GM12878 (cell line): ENCODE results near the gene ARL17B. TPM values are rescaled to one million over a fixed set of nuclear protein-coding genes. Genes with fewer than 3 reads are reported as not detected.

ENCODE experiments used
- BRCA1 ChIP-seq: IDR thresholded peaks from 2 replicates; pipeline ENCODE4 v1.6.1; 2011; ENCODE audit warnings: low read depth, low read length, improper control_type of control experiment
- CUX1 ChIP-seq: IDR thresholded peaks from 2 replicates; pipeline ENCODE4 v1.6.1; 2012; ENCODE audit warnings: improper control_type of control experiment, low read depth, low read length; ENCODE audit not compliant: insufficient replicate concordance
- MYC ChIP-seq: IDR thresholded peaks from 2 replicates; pipeline ENCODE4 v1.6.1; 2011; ENCODE audit warnings: mild to moderate bottlenecking, low read length, moderate library complexity, inconsistent platforms; ENCODE audit not compliant: insufficient read depth, insufficient replicate concordance, insufficient read length, severe bottlenecking
- NBN ChIP-seq: fragments of 450-650 bp; IDR thresholded peaks from 2 replicates; pipeline ENCODE4 v1.6.1; 2016
- RB1 ChIP-seq: fragments of 450-650 bp; formaldehyde crosslinking; IDR thresholded peaks from 2 replicates; pipeline ENCODE4 v1.6.1; 2017; ENCODE audit warnings: mild to moderate bottlenecking, borderline replicate concordance
- SIX5 ChIP-seq: IDR thresholded peaks from 2 replicates; pipeline ENCODE4 v1.6.1; 2011; ENCODE audit warnings: mild to moderate bottlenecking, low read depth, low read length, moderate library complexity; ENCODE audit not compliant: severe bottlenecking
- SREBF1 ChIP-seq: IDR thresholded peaks from 2 replicates; pipeline ENCODE4 v1.6.1; 2012; ENCODE audit warnings: mild to moderate bottlenecking, low read length
- TBL1XR1 ChIP-seq: IDR thresholded peaks from 2 replicates; pipeline ENCODE4 v1.6.1; 2012; ENCODE audit warnings: low read depth, low read length, improper control_type of control experiment
- ZNF687 ChIP-seq: fragments of 450-650 bp; IDR thresholded peaks from 2 replicates; pipeline ENCODE4 v1.6.1; 2017; ENCODE audit warnings: mild to moderate bottlenecking, moderate library complexity
- polyA plus RNA-seq, 11 experiments: library from polyadenylated mRNA; depleted of rRNA in 4 of 11; unstranded in 6 of 11; stranded (reverse) in 5 of 11; fragments of >200 nt; fragmentation: Nextera tagmentation in 4 of 11; fragmentation: Illumina TruSeq in 1 of 11; extraction: Ambion mirVana in 4 of 11; extraction: Trizol in 1 of 11; gene quantifications; 1 replicate in 1 of 11; 2 replicates in 10 of 11; pipeline versions ENCODE4 v1.2.1 to v1.2.3, GENCODE V29; 2011 to 2016; ENCODE audit warnings: inconsistent platforms in 2 of 11, missing spikeins in 2 of 11, low read depth in 1 of 11
- total RNA-seq, 4 experiments: library from RNA; depleted of rRNA in 3 of 4; stranded (reverse); fragments of >200 nt in 3 of 4; fragmentation: Illumina TruSeq in 1 of 4; extraction: Trizol in 1 of 4; gene quantifications; 2 replicates each; pipeline versions ENCODE4 v1.2.1 to v1.2.3, GENCODE V29; 2013 to 2021

The ARL17B gene
- total and polyA plus RNA-seq, 10 of the 15 experiments (the other 5 are each of a cell fraction or from before 2014, with no cell fraction given) = 6.0 to 25.1 (median 14.2) TPM

- TF ChIP-seq CUX1 (no peak), TBL1XR1 (no peak), BRCA1 (no peak), SIX5 (no peak), NBN (no peak), MYC (no peak), SREBF1 (no peak), ZNF687 (no peak), RB1 (no peak)
These were observed 87.3 kb downstream of the ARL17B start (continued) for GRCh38 chr17:46274238-46274637.
